ENCODE results near the gene SLC7A4. TPM values are rescaled to one million over a fixed set of nuclear protein-coding genes. Genes with fewer than 3 reads are reported as not detected.

The SLC7A4 gene
- total RNA-seq, 1 experiment from 2014 or later: not detected

GRCh38 chr22:21030032-21030431, 2.3 kb downstream of the SLC7A4 start:
- DNase-seq (ENCODE audit: low spot score): no peak
- Histone ChIP-seq H3K36me3 (ENCODE audit: insufficient read depth, low read length, poor library complexity, severe bottlenecking) (no peaks in the 10 kb centered on the region), H3K27me3 (replicated peaks; ENCODE audit: insufficient read depth, low read depth, low read length, poor library complexity) (peaks cover 18% of the 10 kb centered on the region), H3K4me1 (ENCODE audit: insufficient read depth, low read length, poor library complexity, severe bottlenecking) (no peaks in the 10 kb centered on the region), H3K9me3 (ENCODE audit: low read depth, low read length, poor library complexity, severe bottlenecking) (no peaks in the 10 kb centered on the region), H3K27ac (ENCODE audit: low read depth, low read length, poor library complexity, severe bottlenecking) (no peak overlapping the region), H3K4me3 (ENCODE audit: low read depth, low read length, poor library complexity, severe bottlenecking) (no peak overlapping the region)
- ChIA-PET CTCF (no interaction called here), POLR2A (ENCODE audit: low non-redundant PET) (no interaction called here)
- TF ChIP-seq, protein P1, sequence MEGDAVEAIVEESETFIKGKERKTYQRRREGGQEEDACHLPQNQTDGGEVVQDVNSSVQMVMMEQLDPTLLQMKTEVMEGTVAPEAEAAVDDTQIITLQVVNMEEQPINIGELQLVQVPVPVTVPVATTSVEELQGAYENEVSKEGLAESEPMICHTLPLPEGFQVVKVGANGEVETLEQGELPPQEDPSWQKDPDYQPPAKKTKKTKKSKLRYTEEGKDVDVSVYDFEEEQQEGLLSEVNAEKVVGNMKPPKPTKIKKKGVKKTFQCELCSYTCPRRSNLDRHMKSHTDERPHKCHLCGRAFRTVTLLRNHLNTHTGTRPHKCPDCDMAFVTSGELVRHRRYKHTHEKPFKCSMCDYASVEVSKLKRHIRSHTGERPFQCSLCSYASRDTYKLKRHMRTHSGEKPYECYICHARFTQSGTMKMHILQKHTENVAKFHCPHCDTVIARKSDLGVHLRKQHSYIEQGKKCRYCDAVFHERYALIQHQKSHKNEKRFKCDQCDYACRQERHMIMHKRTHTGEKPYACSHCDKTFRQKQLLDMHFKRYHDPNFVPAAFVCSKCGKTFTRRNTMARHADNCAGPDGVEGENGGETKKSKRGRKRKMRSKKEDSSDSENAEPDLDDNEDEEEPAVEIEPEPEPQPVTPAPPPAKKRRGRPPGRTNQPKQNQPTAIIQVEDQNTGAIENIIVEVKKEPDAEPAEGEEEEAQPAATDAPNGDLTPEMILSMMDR (conservative IDR thresholded peaks at IDR 0.05; ENCODE audit: low read depth, low read length): no peak
- no peak for TF ChIP-seq EZH2 (IDR thresholded peaks at IDR 0.05; ENCODE audit: borderline replicate concordance, low read depth, low read length, poor library complexity, severe bottlenecking)
- BruUV-seq (replicated peaks): no TSS peak
- intact Hi-C loops (cut with micrococcal nuclease; ENCODE audit: unreplicated experiment): loop anchor here (5.0 kb wide), 1 partner anchor 42 kb away; no protein-coding TSS in a partner anchor

GRCh38 chr22:21029486-21030025, 2.8 kb downstream of the SLC7A4 start:
- no peak overlapping the region for H3K4me3 ChIP-seq (ENCODE audit: low read depth, low read length, poor library complexity, severe bottlenecking)
- no peaks in the 10 kb centered on the region for H3K9me3 ChIP-seq (ENCODE audit: low read depth, low read length, poor library complexity, severe bottlenecking)
- H3K36me3 ChIP-seq (ENCODE audit: insufficient read depth, low read length, poor library complexity, severe bottlenecking): no peaks in the 10 kb centered on the region
- intact Hi-C loops (cut with micrococcal nuclease; ENCODE audit: unreplicated experiment): loop anchor here (5.0 kb wide), 1 partner anchor 43 kb away; no protein-coding TSS in a partner anchor
- ChIA-PET POLR2A (ENCODE audit: low non-redundant PET) (no interaction called here), CTCF (no interaction called here)
- TF ChIP-seq, protein P1 (conservative IDR thresholded peaks at IDR 0.05; ENCODE audit: low read depth, low read length): no peak
- TF ChIP-seq EZH2 (IDR thresholded peaks at IDR 0.05; ENCODE audit: borderline replicate concordance, low read depth, low read length, poor library complexity, severe bottlenecking): no peak
- H3K4me1 ChIP-seq (ENCODE audit: insufficient read depth, low read length, poor library complexity, severe bottlenecking): no peaks in the 10 kb centered on the region
- DNase-seq (ENCODE audit: low spot score): no peak
- H3K27ac ChIP-seq (ENCODE audit: low read depth, low read length, poor library complexity, severe bottlenecking): no peak overlapping the region
- peaks cover 18% of the 10 kb centered on the region for H3K27me3 ChIP-seq (replicated peaks; ENCODE audit: insufficient read depth, low read depth, low read length, poor library complexity)
- BruUV-seq (replicated peaks): no TSS peak

DNA sequence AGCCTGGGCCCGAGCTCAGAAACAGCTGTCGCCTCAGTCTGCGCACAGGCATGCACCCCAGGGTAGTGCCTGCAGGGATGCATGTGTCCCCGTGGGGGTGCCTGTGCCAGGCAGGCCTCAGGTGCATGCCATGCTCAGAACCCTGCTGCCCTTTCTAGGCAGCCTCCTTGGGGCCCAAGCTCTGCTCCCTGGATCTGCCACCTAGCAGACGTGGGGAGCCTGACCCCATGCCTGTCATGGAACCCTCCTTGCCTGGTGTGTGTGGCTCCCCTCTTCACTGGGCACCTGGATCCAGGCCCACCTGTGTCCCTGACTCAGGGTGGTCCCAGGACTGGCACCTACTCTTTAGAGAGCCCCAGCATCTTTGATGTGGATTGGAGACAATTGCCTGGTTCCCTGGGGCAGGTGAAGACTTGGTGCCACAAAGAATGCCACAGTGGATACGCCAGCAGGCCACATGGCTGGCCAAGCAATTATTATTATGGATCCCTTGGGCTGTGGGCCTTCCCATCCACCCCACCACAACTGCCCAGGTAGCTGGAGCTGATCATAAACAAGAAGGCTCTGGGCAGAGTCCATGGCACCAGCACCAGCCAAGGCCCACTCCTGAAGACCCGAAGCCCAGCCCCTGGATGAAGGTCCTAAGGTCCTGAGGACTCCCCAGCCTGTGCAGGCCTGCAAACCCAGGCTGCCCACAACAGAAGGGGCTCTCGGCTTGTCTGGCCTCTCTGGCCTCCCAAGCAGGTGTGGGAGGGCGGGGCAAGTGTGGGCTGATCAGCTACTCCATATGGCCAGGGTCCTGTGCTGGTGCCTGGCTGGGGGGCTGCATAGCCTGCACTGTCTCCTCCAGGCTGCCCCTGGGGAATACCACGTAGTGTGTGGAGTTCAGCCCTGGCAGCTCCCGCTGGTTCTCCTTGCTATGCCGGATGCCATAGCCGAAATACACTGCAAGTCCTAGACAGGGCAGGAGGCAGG, 3.8 kb downstream of the SLC7A4 start:
- no peaks in the 10 kb centered on the region for H3K36me3 ChIP-seq (ENCODE audit: insufficient read depth, low read length, poor library complexity, severe bottlenecking)
- H3K4me1 ChIP-seq (ENCODE audit: insufficient read depth, low read length, poor library complexity, severe bottlenecking): no peaks in the 10 kb centered on the region
- peaks cover 18% of the 10 kb centered on the region for H3K27me3 ChIP-seq (replicated peaks; ENCODE audit: insufficient read depth, low read depth, low read length, poor library complexity)
- TF ChIP-seq, protein P1 (conservative IDR thresholded peaks at IDR 0.05; ENCODE audit: low read depth, low read length): no peak
- TF ChIP-seq EZH2 (IDR thresholded peaks at IDR 0.05; ENCODE audit: borderline replicate concordance, low read depth, low read length, poor library complexity, severe bottlenecking): no peak
- intact Hi-C loops (cut with micrococcal nuclease; ENCODE audit: unreplicated experiment): no loop called here
- ChIA-PET POLR2A (ENCODE audit: low non-redundant PET) (no interaction called here), CTCF (no interaction called here)
- BruUV-seq (replicated peaks): no TSS peak
- H3K4me3 ChIP-seq (ENCODE audit: low read depth, low read length, poor library complexity, severe bottlenecking): no peak overlapping the region
- no peak overlapping the region for H3K27ac ChIP-seq (ENCODE audit: low read depth, low read length, poor library complexity, severe bottlenecking)
- DNase-seq (ENCODE audit: low spot score): no peak
- H3K9me3 ChIP-seq (ENCODE audit: low read depth, low read length, poor library complexity, severe bottlenecking): no peaks in the 10 kb centered on the region

Measured in A673 (cell line).